PC-3 (cell line): Measurements from ENCODE around the gene APOL1. TPM values are rescaled to one million over a fixed set of nuclear protein-coding genes. Genes with fewer than 3 reads are reported as not detected.

Experiments
- ATAC-seq: fragments of 200-7000 bp; cut with Tn5 transposase; 2 replicates; pipeline ENCODE4 v1.9.1; 2020; ENCODE audit warnings: mild to moderate bottlenecking, moderate library complexity
- BruUV-seq: library from RNA; stranded (reverse); fragments of 400-500 nt; replicated peaks from 2 replicates; lab custom pipeline; 2021; lab: Mats Ljungman, UMichigan
- CTCF ChIA-PET: fragments of 300-600 bp; sonication (Branson Sonifier 250); formaldehyde crosslinking; loops from one replicate; lab custom pipeline; 2022; ENCODE audit warnings: antibody characterized with exemption; lab: Charles Lee
- POLR2A ChIA-PET: fragments of 300-600 bp; sonication (Branson Sonifier 250); formaldehyde crosslinking; loops from one replicate; lab custom pipeline; 2022; ENCODE audit warnings: antibody characterized with exemption; ENCODE audit not compliant: unreplicated experiment; lab: Charles Lee
- DNase-seq: peaks from one replicate; pipeline ENCODE4 v3.0.0-alpha.2; 2015
- H2AFZ ChIP-seq: fragments of 300-600 bp; sonication (generic); 2 replicates; pipeline ENCODE4 v1.6.0; 2016; ENCODE audit warnings: antibody characterized with exemption, low read length
- H3F3A ChIP-seq: fragments of 300-600 bp; sonication (generic); one replicate; pipeline ENCODE4 v1.6.0; 2017; ENCODE audit warnings: antibody characterized with exemption, low read length, control low read depth, mild to moderate bottlenecking; ENCODE audit not compliant: unreplicated experiment
- H3K27ac ChIP-seq: fragments of 300-600 bp; sonication (generic); 2 replicates; pipeline ENCODE4 v1.5.1; 2016; ENCODE audit warnings: mild to moderate bottlenecking, low read length
- H3K27me3 ChIP-seq: fragments of 300-600 bp; sonication (generic); 2 replicates; pipeline ENCODE4 v1.6.1; 2016; ENCODE audit warnings: low read length, mixed read lengths
- H3K36me3 ChIP-seq: fragments of 300-600 bp; sonication (generic); 2 replicates; pipeline ENCODE4 v1.6.1; 2016; ENCODE audit warnings: low read depth, mixed run types, low read length, mixed read lengths
- H3K4me1 ChIP-seq: fragments of 300-600 bp; sonication (generic); 2 replicates; pipeline ENCODE4 v1.5.1; 2016; ENCODE audit warnings: low read length; ENCODE audit not compliant: insufficient read depth
- H3K4me2 ChIP-seq: fragments of 300-600 bp; sonication (generic); 2 replicates; pipeline ENCODE4 v1.6.0; 2016; ENCODE audit warnings: low read length
- H3K4me3 ChIP-seq: fragments of 300-600 bp; sonication (generic); 2 replicates; pipeline ENCODE4 v1.5.1; 2016; ENCODE audit warnings: mild to moderate bottlenecking, low read length, mixed read lengths
- H3K79me2 ChIP-seq: fragments of 300-600 bp; sonication (generic); 2 replicates; pipeline ENCODE4 v1.6.1; 2017; ENCODE audit warnings: low read length, mixed read lengths
- H3K9ac ChIP-seq: fragments of 300-600 bp; sonication (generic); 2 replicates; pipeline ENCODE4 v1.6.0; 2016; ENCODE audit warnings: mild to moderate bottlenecking, low read length
- H3K9me2 ChIP-seq: fragments of 300-600 bp; sonication (generic); replicated peaks from 2 replicates; pipeline ENCODE4 v1.6.1; 2016; ENCODE audit warnings: mixed run types, low read length, mixed read lengths
- H3K9me3 ChIP-seq: fragments of 300-600 bp; sonication (generic); 2 replicates; pipeline ENCODE4 v1.6.1; 2016; ENCODE audit warnings: low read length, mixed read lengths
- H4K20me1 ChIP-seq: fragments of 300-600 bp; sonication (generic); 2 replicates; pipeline ENCODE4 v1.6.1; 2016; ENCODE audit warnings: low read length, mixed read lengths
- CTCF ChIP-seq: fragments of 300-600 bp; sonication (generic); conservative IDR thresholded peaks from 2 replicates; pipeline ENCODE4 v1.5.1; 2017; ENCODE audit warnings: antibody characterized with exemption, low read depth, mild to moderate bottlenecking, low read length
- EZH2 ChIP-seq: fragments of 300-600 bp; sonication (generic); IDR thresholded peaks from one replicate; pipeline ENCODE4 v1.6.1; 2017; ENCODE audit warnings: antibody characterized with exemption, mild to moderate bottlenecking, low read length; ENCODE audit not compliant: unreplicated experiment
- EZH2phosphoT487 ChIP-seq: fragments of 300-600 bp; sonication (generic); IDR thresholded peaks from 2 replicates; pipeline ENCODE4 v1.6.1; 2018; ENCODE audit warnings: mild to moderate bottlenecking, antibody characterized with exemption, low read length, borderline replicate concordance
- intact Hi-C: fragments of 100-400 bp; cut with micrococcal nuclease; formaldehyde crosslinking; loops from 2 replicates; pipeline ENCODE4 v1.9.0; 2023
- total RNA-seq: library from RNA; depleted of rRNA; stranded (reverse); fragments of >200 nt; gene quantifications from 2 replicates; pipeline ENCODE4 v1.2.3, GENCODE V29; 2014

APOL1 gene
- total RNA-seq, 1 experiment from 2014 or later, result not detected

GRCh38 chr22:36301384-36301828, 48.5 kb downstream of the APOL1 start:
- Histone ChIP-seq H3F3A (no peaks in the 10 kb centered on the region), H2AFZ (no peak overlapping the region), H3K4me1 (peaks cover 36% of the 10 kb centered on the region), H3K27ac (peak overlapping the region; percentile 22; the same call in 1 of the 2 replicates), H3K9me2 (no peaks in the 10 kb centered on the region), H3K27me3 (no peaks in the 10 kb centered on the region), H3K4me2 (no peak overlapping the region), H3K9ac (no peak overlapping the region), H3K79me2 (no peaks in the 10 kb centered on the region), H3K36me3 (peaks cover 80% of the 10 kb centered on the region), H3K9me3 (no peaks in the 10 kb centered on the region), H4K20me1 (peaks cover 12% of the 10 kb centered on the region), H3K4me3 (no peak overlapping the region)
- intact Hi-C loops, result loop anchor here (1.0 to 5.0 kb wide), 2 partner anchors 86 to 169 kb away; partner anchors contain the start of gene MYH9
- CTCF ChIA-PET, result interaction anchor here (0.6 to 1.0 kb wide), 2 partner anchors 169 to 181 kb away, joined by 4 to 7 read pairs; no protein-coding TSS in a partner anchor
- peak; percentile 62 for ATAC-seq
- no TSS peak for BruUV-seq
- peak; percentile 74 for DNase-seq
- POLR2A ChIA-PET, result interaction anchor here (0.5 to 1.5 kb wide), 2 partner anchors 59 to 167 kb away, joined by 3 read pairs; no protein-coding TSS in a partner anchor
- TF ChIP-seq CTCF, result peak; percentile 90
- no peak for TF ChIP-seq EZH2phosphoT487

- DNase-seq (peak; percentile 61), ATAC-seq (peak; percentile 77)
- no peaks in the 10 kb centered on the region for H3K27me3 ChIP-seq
- peaks cover 12% of the 10 kb centered on the region for H4K20me1 ChIP-seq
- peaks cover 36% of the 10 kb centered on the region for H3K4me1 ChIP-seq
- H3K27ac ChIP-seq, result peak overlapping the region; percentile 42
- peaks cover 80% of the 10 kb centered on the region for H3K36me3 ChIP-seq
- TF ChIP-seq EZH2 (no peak), EZH2phosphoT487 (no peak), CTCF (no peak)
- POLR2A ChIA-PET, result interaction anchor here (1.5 kb wide), 1 partner anchor 167 kb away, joined by 3 read pairs; no protein-coding TSS in a partner anchor
- no peak overlapping the region for H3K4me3 ChIP-seq
- H3F3A ChIP-seq, result no peaks in the 10 kb centered on the region
- H3K9me3 ChIP-seq, result no peaks in the 10 kb centered on the region
- H2AFZ ChIP-seq, result no peak overlapping the region
- CTCF ChIA-PET, result interaction anchor here (1.0 kb wide), 1 partner anchor 168 kb away, joined by 4 read pairs; no protein-coding TSS in a partner anchor
- intact Hi-C loops, result loop anchor here (1.0 to 5.0 kb wide), 2 partner anchors 85 to 168 kb away; partner anchors contain the start of gene MYH9
- H3K79me2 ChIP-seq, result no peaks in the 10 kb centered on the region
- BruUV-seq, result no TSS peak
- H3K4me2 ChIP-seq, result no peak overlapping the region
- H3K9ac ChIP-seq, result no peak overlapping the region
- H3K9me2 ChIP-seq, result no peaks in the 10 kb centered on the region
Measured at GRCh38 chr22:36301851-36302250, 48.9 kb downstream of the APOL1 start.

GRCh38 chr22:36302439-36303114, 49.6 kb downstream of the APOL1 start:
- Histone ChIP-seq H3F3A (no peaks in the 10 kb centered on the region), H3K79me2 (no peaks in the 10 kb centered on the region), H4K20me1 (peaks cover 12% of the 10 kb centered on the region), H3K9me2 (no peaks in the 10 kb centered on the region), H3K4me3 (no peak overlapping the region), H3K9ac (no peak overlapping the region), H3K36me3 (peaks cover 79% of the 10 kb centered on the region), H3K27me3 (no peaks in the 10 kb centered on the region), H3K9me3 (no peaks in the 10 kb centered on the region), H2AFZ (no peak overlapping the region), H3K27ac (peak overlapping the region; percentile 42), H3K4me1 (peaks cover 36% of the 10 kb centered on the region), H3K4me2 (no peak overlapping the region)
- ChIA-PET CTCF (interaction anchor here (1.0 kb wide), 1 partner anchor 167 kb away, joined by 4 read pairs; no protein-coding TSS in a partner anchor), POLR2A (interaction anchor here (1.5 kb wide), 1 partner anchor 166 kb away, joined by 3 read pairs; no protein-coding TSS in a partner anchor)
- ATAC-seq, result no peak
- DNase-seq, result no peak
- intact Hi-C loops, result loop anchor here (5.0 kb wide), 1 partner anchor 85 kb away; the partner anchor contains the start of gene MYH9
- TF ChIP-seq EZH2phosphoT487 (no peak), EZH2 (no peak), CTCF (no peak)
- BruUV-seq, result no TSS peak
